GM18511 (cell line): ENCODE results near the gene AKAP10.
"Not testable (repeated sequence)": the region's sequence is repeated elsewhere in the genome, so short reads cannot be mapped to it uniquely, and the experiment has no call there.

Source experiments
- ATAC-seq: cut with Tn5 transposase; IDR thresholded peaks from one replicate; pipeline ENCODE4 v1.9.1; 2021; ENCODE audit warnings: mild to moderate bottlenecking, moderate library complexity; ENCODE audit not compliant: unreplicated experiment

Gene AKAP10

DNA sequence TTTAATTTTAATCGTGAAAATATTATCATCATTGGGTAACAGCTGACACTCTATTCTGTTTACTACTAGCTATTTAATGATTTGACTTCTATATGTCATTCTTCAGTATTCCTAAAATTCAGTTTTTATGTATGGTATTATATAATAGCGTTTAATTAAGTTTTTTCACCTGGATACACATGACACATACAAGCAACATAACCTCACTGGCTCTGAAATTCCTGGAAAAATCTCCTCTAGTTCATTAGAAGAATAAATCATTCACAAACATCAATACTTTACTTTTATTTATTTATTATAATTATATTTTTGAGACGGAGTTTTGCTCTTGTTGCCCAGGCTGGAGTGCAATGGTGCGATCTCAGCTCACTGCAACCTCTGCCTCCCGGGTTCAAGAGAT, 44.0 kb downstream of the AKAP10 start:
- ATAC-seq: no peak

DNA sequence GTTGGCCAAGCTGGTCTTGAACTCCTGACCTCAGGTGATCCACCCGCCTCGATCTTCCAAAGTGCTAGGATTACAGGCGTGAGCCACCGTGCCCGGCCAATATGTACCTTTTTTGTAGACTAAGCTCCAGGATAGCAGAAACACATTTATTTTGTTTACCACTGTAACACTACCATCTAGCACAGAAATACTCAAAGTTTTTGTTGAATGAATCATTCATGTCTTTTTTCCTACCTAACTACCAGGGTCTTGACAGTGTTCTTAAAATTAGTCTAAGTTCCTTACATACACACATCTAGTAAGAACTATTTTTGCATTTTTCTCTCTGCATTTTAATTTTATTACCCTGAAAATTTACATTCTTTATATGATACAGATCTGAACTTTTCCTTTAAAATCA, 44.4 kb downstream of the AKAP10 start:
- ATAC-seq: no peak

DNA sequence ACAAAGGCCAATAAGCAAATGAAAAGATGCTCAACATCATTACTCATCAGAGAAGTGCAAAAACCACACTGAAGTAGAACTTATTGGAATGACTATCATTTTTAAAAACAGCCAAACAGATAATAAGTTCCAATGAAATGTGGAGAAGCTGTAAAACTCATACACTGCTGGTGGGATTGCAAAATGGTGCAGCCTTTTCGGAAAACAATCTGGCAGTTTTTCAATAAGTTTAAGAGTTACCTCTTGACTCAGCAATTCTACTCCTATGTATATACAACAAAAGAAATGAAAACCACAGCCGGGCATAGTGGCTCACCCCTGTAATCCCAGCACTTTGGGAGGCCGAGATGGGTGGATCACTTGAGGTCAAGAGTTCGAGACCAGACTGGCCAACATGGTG, 49.3 kb downstream of the AKAP10 start:
- no peak for ATAC-seq

DNA sequence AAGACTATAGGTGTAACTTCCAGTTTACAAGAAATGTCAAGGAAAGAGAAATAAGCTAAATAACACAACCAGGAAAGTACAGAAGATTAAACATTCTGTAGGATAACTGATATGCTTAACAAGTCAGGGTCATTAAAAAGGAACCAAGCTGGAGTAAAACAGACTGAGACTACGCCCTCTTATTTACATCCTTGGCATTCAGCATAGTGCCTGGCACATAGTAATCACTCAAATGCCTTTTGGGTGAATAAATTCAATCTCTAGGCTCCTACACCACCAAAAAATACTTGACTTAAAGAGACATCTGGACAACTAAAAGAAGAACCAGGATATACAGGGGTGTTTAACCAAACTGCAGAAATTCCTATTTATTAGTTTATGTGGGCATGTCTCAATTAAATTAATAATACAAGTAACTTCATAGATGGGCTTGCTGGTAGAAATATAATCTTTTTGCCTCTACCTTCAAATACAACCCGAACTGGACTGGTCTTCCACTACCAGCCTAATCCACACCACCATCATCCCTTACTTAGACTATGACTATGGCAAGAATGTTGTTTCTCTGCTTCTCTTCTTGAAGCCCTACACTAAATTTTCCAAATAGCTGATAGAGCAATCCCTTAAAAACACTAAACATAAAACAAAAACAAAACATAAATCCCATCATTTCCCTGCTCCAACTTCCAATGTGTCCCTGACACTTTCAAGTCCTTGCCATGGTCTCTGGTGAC, 62.2 kb downstream of the AKAP10 start:
- no peak for ATAC-seq

DNA sequence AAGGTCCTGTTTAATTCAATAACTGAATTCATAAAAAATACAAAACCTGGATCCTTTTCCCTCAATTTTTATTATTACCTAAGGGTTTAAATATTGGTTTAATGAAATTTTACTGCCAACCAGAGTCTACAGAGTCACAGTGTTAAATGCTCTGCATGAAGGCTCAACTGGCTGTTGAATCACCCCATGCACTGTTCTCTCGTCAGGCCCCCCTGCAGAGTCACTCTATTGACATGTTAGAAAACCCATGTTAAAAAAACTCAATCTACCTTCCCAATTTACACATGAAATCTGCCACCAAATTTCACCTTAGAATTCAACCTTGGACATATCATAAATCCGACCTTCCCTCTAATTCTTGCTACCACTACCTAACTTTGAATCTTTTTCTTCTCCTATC, 66.6 kb downstream of the AKAP10 start:
- ATAC-seq: no peak

DNA sequence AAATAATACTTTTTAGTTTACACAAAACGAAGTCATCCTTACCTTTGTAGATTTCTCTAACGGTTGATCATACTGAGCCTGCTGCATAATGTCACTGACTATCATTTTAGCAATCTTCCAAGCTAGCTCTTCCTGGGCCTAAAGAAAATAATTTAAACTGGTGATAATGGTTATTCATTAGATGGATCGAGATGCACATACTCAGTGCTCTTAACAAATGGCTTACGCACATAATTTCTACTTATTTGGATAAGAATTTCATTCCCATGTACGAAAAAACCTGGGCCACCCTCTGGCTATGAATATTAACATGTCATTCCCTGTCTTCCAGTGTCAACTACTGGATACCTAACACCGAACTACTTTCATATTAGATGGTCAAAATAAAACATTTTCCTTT, 68.5 kb downstream of the AKAP10 start:
- no peak for ATAC-seq

DNA sequence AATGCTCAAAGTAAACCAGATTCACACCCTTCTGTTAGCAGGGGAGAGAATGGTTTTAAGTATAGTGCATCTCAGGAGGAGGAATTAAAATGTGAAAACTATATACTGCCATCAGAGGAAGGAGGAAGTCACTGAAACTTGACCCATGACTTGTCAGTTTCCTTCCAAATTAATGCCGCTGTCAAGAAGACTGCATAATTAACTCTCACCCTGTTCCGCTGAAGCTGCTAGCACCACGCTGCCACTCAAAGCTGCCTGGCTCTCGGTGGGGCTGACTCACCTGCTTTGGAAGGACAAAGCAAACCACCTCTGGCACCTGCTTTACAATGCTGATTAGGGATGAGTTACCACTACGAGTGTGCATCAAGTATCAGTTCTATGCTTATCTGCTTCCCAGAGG, 72.1 kb downstream of the AKAP10 start:
- ATAC-seq: no peak

DNA sequence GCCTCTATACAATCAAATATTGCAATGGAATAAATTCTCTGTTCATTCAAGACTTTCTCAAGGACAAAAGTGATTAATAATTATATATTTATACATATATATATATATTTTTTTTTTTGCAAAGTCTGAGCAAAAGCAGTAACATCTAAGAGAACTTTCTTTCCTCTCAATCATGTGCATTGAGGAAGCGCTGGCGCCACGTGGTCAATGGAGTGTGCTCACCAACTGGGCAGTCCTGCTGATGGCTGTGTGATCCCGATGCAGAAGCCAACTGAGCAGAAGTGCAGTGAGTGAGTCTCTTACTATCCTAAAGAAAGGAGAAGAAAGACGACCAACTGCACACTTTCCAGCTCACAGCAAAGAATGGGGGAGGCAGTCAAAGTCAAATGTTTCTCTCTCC, 72.7 kb downstream of the AKAP10 start:
- no peak for ATAC-seq

DNA sequence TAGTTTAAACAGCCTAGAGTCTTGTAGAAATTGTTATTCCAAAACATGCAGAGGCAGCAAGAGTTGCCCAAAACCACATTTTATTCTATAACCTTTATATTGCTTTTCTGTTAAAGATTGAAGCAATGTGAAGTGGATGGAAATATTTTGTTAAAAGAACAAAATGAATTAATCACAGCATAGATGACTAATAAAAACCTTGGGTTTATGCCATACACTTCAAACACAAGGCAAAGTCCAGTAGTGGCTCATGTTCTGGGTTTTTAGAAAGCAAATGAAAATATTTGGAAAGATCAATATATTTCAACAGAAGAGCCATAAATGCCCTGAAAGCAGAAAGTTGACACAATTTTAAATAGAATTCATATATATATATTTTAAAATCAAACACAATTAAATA, 73.2 kb downstream of the AKAP10 start:
- no peak for ATAC-seq

DNA sequence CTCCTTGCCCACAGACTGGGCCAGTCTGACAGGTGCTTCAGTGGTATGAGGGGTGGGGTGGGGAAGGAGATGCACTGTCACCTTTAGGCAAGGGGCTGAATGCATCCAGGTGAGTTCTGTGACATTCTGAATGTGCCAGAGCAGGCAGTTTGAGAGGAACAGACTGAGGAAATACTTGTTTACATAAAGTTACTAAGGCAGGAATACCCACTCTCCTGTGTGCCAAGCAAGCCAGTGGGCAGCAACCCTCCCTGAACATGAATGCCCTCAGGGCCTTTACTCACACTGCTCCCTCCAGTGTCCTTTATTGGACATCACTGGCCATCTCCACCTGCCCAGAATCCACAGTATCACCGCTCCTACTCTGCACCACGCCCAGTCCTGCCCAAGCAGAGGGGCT, 76.8 kb downstream of the AKAP10 start:
- no peak for ATAC-seq

DNA sequence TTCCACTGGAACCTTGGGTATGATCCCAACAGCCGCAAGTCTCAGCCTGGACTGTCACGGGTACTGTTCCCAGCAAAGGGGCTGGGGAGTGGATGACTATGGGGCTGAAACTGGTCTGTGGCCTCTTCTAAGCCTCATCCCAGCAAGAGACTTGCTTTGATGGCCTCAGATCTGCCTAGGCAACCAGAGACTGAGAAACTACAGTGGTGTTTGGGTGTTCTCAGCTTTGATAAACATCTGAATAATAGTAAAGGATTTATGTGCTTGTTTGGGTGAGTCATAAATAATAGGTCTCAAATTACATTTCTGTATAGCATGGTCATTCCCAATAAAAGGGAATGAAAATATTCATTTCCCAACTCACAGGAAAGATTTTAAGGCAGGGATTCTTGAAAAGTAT, 79.7 kb downstream of the AKAP10 start:
- no peak for ATAC-seq

DNA sequence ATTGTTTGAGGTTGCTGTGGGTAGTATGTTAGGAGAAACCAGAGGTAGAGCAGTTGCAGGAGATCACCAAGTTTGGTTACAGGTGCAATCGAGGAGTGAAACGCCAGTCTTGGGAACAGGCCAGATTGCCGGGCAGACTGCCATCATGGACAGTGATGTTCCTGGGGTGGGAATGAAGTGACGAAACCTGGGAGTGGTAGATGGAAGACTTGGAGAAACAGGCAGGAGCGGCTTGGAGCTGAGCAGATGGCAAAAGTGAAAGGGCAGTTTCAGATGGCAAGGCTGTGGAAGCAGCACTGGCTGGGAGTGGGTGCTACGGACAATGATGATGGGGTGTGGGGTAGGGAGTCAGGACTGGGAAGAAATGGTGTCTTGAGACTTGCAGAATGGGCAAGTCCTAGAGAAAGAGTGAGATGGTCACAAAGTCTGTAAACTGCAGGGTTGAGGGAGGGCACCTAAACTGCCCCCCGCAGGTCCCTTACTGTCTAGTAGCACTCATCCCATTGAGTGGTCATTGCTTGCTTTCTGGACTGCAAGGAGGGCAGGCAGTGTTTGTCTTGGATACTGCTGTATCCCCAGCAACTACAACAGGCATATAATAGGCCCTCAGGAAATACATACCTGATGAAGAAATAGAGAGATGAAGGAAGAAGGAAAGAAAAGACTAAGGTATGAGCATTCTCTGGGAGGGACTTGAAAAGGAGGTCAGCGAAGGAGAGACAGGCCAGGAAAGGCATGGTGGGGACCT, 80.4 kb downstream of the AKAP10 start:
- no peak for ATAC-seq

DNA sequence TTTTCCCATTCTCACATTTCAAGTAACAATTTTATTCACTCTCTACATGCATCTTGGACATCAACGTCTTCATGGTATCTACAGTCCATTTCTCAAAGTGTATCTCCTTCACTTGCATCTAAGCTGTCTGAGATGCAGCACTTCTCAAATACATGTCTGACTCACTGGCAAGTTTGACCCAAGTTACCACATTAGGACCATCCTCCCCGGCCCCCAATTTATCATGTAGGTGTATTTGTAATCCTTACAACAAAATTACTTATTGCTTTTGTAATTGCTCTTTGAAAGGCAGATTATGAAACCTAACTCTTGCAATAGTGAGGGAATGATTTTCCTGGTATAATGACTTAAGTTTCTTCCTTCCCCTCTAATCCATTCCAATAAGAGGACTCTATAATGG, 80.9 kb downstream of the AKAP10 start:
- ATAC-seq: no peak

DNA sequence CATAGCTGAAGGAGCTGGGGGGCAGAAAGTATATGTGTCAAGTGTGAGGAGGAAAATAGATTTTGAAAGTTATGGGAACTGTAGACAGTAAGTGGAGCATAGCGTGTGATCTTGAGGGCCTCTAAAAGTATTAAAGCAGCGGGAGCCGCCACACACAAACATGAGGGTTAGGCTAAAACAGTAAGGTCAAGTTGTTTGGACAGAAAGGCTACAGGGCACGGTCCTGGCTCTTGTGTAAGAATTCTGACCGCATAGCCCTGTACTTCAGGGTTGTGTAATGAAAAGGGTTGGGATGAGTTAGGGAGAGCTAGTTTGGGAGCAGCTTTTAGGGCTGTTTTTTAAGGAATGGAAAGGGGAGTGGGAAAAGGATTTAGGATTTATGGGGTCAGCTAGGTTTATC, 87.1 kb downstream of the AKAP10 start:
- ATAC-seq: not testable (repeated sequence)

DNA sequence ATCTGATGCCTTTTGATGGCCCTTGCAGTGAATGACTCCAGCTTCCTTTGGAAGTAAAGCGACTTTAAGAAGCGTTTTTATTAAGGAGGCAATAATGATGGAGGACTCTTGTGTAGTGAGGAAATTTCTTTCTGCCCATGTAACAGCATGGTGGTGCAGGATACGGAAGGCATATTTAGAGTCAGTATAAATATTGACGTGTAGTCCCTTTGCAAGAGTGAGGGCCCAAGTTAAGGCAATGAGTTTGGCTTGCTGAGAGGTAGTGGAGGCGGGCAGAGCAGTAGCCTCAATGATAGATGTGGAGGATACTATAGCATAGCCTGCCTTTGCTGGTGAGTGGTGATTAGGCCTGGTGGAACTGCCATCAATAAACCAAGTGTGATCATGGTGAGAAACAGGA, 87.6 kb downstream of the AKAP10 start:
- ATAC-seq: not testable (repeated sequence)

DNA sequence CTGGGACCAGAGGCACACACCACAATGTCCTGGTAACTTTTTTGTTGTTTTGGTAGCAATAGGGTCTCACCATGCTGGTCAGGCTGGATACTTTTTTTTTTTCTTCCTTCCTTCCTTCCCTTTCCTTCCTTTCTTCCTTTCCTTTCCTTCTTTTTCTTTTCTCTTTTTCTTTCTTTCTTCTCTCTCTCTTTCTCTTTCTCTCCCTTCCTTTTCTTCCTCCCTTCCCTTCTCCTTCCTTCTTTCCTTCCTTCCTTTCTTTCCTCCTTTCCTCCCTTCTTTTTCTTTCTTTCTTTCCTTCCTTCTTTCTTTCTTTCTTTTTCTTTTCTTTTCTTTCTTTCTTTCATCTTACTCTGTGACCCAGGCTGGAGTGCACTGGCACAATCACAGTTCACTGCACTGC, 91.5 kb downstream of the AKAP10 start:
- ATAC-seq: no peak

DNA sequence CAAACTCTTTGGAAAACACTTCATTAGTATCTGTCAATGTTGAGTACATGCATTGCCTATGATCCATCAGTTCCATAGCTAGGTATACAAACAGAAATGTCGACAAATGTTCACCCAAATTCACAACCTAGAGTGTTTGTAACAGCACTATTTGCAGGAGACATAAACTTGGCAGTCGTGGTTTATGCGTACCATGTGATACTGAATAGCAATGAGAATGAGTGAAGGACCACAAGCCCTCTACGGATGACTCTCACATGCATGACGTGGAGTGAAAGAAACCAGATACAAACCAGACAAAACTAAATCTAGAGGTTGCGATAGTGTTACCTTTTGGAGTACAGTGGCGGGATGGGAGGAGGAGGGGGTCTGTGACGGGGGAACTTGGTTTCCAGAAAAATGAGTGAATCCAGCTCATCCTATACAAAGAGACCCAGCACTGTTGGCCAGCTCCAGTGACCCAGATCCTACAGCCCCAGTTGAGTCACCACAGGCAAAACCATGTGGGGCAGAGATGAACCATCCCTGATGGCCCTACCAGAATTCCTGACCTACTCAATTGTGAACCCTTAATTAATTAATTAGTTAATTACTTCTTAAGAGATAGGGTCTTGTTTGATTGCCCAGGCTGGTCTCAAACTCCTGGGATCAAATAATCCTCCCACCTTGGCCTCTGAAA, 94.0 kb downstream of the AKAP10 start:
- ATAC-seq: no peak

DNA sequence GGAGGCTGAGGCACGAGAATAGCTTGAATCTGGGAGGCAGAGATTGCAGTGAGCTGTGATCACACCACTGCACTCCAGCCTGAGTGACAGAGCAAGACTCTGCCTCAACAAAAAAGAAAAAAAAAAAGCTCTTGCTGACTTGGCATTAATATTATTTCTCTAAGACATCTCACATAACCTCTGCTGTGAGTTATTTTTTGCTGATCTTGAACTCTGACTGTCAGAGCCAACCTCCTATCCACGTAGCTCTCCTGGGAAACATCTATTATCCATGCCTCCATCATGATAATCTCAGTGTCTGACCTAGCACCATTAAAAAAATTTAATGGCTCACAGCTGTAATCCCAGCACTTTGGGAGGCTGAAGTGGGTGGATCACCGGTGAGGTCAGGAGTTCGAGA, 97.2 kb downstream of the AKAP10 start:
- ATAC-seq: no peak

DNA sequence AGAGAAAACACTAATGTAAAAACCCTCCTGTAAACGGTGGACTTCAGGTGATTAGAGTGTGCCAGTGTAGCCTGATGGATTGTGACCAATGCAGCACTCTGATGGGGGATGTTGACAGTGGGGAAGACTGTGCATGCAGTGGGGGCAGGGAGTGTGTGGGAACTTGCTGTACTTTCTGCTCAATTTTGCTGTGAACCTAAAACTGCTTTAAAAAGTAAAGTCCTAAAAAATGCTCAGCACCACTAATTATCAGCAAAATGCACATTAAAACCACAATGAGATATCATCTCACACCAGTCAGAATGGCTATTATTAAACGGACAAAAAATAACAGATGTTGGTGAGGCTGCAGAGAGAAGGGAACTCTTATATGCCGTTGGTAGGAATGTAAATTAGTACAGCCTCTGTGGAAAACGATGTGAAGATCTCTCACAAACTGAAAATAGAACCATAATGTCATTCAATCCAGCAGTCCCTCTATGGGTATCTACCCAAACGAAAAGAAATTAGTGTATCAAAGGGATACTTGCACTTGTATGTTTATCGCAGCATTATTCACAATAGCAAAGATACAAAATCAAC, 100.2 kb downstream of the AKAP10 start:
- no peak for ATAC-seq

DNA sequence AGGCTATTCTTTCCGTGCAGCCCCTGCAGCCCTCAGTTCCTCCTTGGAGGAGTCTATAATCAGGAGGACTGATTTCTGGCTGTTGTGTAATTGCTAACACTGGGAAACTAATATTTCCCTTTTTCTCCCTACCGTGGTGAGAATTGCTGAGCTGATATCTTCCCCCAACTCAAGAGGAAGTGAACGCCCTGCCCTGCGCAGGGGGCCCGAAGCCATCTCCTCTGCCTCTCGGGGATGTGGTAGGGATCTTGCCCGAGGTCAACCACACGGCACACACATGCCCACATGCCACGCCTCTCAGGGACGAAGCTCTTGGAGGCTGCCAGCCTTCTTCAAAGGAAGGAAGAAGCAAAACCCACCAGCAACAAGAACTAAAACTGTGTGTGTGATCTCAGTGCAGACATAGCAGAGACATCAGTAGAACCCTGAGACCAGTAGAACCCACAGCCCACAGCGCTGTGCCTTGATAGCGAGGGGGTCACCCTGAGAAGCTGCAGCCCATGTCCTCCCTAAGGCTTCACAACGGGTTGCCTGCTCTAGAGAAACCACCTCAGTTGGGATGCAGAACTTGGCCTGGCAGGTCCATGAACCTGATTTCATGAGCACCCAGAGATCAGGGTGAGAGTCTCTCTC, 101.0 kb downstream of the AKAP10 start:
- ATAC-seq: no peak

DNA sequence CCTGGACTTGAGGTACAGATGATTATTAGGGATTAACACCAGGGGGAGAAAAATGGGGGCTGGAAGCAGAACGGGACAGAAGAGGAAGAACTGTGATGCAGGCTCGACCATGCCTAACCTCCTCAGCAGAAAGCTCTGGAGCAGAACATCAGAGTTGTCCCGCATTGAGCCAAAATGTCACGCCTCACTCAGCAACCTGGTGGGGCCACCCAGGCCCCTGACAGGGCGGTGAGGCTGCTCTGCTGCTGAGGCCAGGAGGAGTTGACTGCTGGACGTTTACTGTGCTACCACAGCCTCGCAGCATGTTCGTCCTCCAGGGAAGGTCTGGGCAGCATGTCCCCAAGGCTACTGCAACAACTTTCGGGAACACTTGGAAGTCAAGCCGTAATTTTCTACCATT, 103.4 kb downstream of the AKAP10 start:
- ATAC-seq: no peak
